Anterior cingulate cortex (tissue), 58 donors: ENCODE measurements around the gene CTSW.
A peak's percentile ranks its signal among the peaks of the same experiment; 100 is the strongest.

Source experiments
- DNase-seq, 58 donors: peaks; one replicate each; lab custom pipeline; 2025; lab: John Stamatoyannopoulos, UW

The CTSW gene

GRCh38 chr11:65854852-65855837 is 24.5 kb upstream of the CTSW start:
- no peak for DNase-seq

- DNase-seq = no peak
Observed at GRCh38 chr11:65855927-65856363, 23.7 kb upstream of the CTSW start.

DNA sequence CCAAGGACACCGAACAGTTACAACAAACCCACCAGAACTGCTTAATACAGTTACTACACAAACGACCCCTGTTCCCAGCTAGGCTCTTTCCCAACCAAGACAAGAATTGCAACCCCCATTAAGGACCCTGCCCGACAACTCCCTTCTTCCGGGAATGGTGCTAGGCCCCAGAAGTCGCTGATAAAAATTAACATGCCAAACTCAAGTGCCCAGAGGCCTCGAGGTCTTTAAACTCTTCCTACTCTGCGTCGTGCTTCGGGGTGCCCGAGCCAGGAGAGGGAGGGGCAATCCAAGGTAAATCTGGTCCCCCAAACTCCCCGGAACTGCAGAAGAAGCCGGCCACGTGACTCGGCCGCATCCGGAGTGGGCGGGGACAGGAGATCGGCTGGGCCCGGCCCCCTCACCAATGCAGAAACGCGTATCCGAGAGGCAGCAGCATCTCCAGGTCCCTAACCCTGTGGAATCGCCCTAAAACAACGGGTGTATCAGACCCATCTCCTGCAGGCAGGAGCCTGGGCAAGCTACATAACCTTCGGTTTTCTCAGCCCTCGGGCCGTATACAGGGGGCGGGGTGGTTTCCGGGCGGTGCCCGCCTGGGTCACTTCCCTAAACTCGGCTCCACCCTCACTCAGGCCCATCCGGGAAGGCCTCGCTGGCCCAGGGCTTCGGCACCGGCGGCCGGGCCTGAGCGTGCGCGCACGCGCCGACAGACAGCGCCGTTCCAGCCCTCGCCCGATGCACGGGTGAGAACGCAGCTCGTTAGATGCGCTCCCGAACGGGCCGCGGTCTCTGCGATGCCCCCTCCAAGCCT is 22.7 kb upstream of the CTSW start:
- peak in 56 of 58 donors; percentile 35 to 86 (median 70) for DNase-seq

DNA sequence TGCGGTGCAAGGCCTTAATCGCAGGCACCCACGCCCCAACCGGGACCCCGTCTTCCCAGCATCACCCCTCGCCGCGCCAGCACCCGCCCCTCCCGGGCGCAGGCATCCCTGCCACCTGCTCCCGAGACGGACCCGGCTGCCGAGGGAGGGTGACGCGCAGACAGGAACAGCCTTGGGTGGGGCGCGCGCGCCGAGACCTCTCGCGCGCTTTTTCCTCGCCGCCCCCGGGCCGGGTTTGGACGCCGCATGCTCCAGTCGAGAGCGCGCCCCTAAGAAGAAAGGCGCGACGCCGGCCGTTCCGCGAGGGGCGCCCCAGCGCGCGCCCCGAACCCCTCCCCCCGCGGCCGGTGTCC is 22.2 kb upstream of the CTSW start:
- peak in 32 of 58 donors; percentile 55 to 86 (median 69) for DNase-seq

- DNase-seq = peak; percentile 40 to 99 (median 97)
Observed at GRCh38 chr11:65857853-65858680, 21.6 kb upstream of the CTSW start, which contains the start of gene CFL1. Gene CFL1 (minus strand): TSS chr11:65858180. CDS start chr11:65858099, 81 bp downstream.

- no peak for DNase-seq
Observed at GRCh38 chr11:65858681-65859087, 21.0 kb upstream of the CTSW start.

DNA sequence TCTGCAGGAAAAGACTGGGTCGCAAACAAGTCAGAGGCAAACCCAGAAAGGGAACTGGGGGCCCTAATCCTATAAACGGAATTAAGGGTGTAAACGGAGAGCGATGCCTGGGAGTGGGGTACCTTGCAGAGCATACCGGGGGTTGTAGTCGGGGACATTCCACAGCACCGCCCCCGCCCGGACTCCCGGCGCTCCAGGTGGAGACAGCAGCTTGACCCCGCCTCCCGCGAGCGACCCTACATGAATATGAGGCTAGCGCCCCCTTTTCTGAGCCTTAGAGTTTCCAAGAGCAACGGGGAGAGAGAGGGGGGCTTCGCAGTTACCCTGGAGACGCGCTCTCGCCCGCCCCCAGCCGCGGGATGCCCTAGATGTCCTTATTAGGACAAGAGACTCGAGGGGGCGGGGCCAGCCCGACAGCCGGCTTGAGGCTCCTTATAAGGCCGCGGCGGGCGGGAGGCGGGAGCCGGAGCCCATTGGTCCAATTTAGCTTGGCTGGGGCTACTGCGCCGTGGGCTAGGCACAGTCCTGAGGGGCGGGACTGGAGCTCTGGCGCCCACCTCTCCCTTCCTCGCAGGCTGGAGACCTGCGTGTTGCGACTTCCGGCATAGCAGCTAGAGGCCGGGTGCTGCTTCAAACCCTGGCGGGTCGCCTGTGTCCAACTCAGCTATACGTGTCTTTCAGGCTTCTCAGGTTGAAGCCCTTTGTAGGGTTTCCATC is 20.4 kb upstream of the CTSW start:
- peak; percentile 67 to 99 (median 93) for DNase-seq

GRCh38 chr11:65859812-65860277 is 19.8 kb upstream of the CTSW start:
- DNase-seq = peak in 10 of 58 donors; percentile 50 to 79 (median 64)

- DNase-seq = peak; percentile 43 to 97 (median 89)
Observed at GRCh38 chr11:65860278-65861164, 19.1 kb upstream of the CTSW start, which contains the start of gene MUS81. Gene MUS81 (plus strand): TSS chr11:65860433. CDS start chr11:65860754, 321 bp downstream.

DNA sequence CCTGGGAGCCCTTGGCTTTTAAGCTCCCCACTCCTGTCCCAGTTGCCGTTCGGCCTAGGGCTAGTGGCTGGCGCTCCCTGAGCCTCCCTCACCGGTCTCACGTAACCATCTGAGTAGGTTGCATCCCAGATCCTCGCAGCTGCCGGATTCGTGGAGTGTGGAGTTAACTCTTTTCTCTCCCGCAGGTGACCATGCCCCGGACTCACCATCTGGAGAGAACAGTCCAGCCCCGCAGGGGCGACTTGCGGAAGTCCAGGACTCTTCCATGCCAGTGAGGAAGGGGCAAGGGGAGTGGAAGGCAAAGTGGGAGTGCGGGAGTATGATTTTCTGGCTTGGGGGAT is 18.5 kb upstream of the CTSW start:
- no peak for DNase-seq

DNA sequence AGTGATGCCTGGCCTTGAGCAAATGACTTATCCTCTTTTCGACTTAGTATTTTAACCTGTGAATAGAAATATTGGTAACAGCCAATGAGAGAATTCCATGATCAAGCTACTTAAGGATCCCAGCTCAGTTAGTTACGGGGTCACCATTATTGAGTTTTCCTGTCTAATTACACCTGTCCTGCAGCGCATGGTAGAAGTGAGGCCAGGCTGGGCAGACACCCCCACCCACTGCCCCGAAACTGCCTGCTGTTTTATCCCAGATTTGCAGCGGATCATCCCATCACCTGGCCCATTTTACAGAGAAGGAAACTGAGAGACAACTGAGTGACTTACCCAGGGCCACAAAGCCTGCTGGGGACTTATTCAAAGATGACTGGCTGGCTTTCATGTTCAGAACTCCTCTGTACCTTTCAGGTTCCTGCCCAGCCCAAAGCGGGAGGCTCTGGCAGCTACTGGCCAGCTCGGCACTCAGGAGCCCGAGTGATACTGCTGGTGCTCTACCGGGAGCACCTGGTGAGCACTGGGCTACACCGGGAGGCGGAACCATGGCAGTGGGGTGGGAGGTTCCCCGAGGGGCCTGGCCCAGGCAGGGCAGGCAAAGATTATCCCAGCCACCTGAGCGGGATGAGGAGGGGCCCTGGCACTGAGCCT is 18.0 kb upstream of the CTSW start:
- no peak for DNase-seq

GRCh38 chr11:65862191-65862735 is 17.4 kb upstream of the CTSW start:
- DNase-seq = no peak

DNA sequence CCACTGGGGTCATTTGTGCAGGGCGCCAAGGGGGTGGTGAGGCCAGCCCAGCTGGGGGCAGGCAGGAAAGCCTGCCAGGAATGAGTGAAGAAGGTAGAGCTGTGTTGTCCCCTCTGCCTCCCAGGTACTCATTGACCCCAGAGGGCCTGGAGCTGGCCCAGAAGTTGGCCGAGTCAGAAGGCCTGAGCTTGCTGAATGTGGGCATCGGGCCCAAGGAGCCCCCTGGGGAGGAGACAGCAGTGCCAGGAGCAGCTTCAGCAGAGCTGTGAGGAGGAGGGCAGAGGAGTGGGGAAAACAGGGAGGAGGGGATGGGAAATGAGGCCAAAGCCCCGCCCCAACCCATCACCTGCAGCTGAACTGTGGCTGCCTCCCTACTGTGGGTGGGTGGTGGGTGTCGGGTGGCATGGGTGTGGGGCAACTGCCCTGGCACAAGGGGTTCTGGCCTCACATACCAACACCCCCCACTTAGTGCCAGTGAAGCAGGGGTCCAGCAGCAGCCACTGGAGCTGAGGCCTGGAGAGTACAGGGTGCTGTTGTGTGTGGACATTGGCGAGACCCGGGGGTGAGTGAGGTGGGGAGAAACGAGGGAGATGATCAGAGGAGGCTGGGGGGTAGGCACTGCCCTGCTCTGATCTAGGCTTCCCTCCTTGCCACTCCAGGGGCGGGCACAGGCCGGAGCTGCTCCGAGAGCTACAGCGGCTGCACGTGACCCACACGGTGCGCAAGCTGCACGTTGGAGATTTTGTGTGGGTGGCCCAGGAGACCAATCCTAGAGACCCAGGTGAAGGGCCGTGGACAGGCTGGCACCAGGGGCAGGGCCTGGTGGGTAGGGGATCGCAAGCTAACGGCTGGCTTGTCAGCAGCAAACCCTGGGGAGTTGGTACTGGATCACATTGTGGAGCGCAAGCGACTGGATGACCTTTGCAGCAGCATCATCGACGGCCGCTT is 16.4 kb upstream of the CTSW start:
- no peak for DNase-seq

DNA sequence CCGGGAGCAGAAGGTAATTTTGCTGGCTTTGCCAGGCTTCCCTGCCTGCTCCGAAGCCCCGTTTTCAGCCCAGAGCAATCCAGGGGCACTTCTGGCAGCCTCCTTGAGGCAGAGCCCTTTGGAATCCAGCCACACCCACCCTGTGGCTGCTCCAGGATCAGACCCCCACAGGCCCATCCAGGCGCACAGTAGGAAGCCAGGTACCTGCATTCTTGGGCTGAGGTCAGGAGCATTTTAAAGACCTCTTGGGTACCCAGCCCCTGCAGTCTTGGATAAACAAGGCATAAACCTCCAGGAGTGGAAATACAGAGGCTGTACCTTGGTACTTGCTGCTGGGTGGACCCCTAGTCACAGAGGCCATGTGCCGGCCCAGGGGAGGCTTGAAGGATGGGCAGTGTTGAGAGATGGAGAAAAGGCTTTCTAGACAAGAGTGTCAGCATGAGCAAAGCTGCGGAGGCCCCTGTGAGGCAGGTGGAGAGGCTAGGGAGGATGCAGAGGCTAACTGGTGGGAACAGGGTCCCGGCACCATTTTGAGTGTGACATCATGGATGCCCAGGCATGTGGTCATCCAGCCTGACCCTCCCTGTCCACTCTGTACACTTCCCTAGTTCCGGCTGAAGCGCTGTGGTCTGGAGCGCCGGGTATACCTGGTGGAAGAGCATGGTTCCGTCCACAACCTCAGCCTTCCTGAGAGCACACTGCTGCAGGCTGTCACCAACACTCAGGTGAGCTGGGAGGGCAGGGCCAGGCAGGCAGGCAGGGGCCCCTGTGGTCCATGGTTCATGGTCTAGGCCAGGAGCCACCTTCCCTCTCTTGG is 15.5 kb upstream of the CTSW start:
- DNase-seq = no peak

GRCh38 chr11:65864706-65865471 is 14.7 kb upstream of the CTSW start:
- no peak for DNase-seq
